Measurements from ENCODE around the gene KRT37.

The KRT37 gene

GRCh38 chr17:41421617-41422016 lies 2.8 kb downstream of the KRT37 start:
- no peak overlapping the region for H3K4me3 ChIP-seq (ENCODE audit: low read depth, low read length)
- no peak for TF ChIP-seq MAX (IDR thresholded peaks at IDR 0.05; ENCODE audit: low read depth, low read length)
- no peak for TF ChIP-seq MYC (IDR thresholded peaks at IDR 0.05; ENCODE audit: low read depth, low read length)
- TF ChIP-seq CTCF (IDR thresholded peaks at IDR 0.05; ENCODE audit: low read depth, low read length) = no peak
- no peak for DNase-seq (ENCODE audit: low read depth)

GRCh38 chr17:41421116-41421515 lies 3.3 kb downstream of the KRT37 start:
- TF ChIP-seq CTCF (IDR thresholded peaks at IDR 0.05; ENCODE audit: low read depth, low read length) (no peak), POLR2A (IDR thresholded peaks at IDR 0.05; ENCODE audit: extremely low read depth, insufficient read length) (no peak)
- no peak for DNase-seq (ENCODE audit: low read depth)
- no peak overlapping the region for H3K4me3 ChIP-seq (ENCODE audit: low read depth, low read length)

- H3K4me3 ChIP-seq (ENCODE audit: low read depth, low read length) = no peak overlapping the region
- no peak for DNase-seq (ENCODE audit: low read depth)
- TF ChIP-seq MAX (IDR thresholded peaks at IDR 0.05; ENCODE audit: low read depth, low read length) (no peak), CTCF (IDR thresholded peaks at IDR 0.05; ENCODE audit: low read depth, low read length) (no peak), POLR2A (IDR thresholded peaks at IDR 0.05; ENCODE audit: extremely low read depth, insufficient read length) (no peak)
Observed at GRCh38 chr17:41420134-41420533, 4.3 kb downstream of the KRT37 start.

GRCh38 chr17:41419716-41420115 lies 4.7 kb downstream of the KRT37 start:
- TF ChIP-seq CTCF (IDR thresholded peaks at IDR 0.05; ENCODE audit: low read depth, low read length) (no peak), MYC (IDR thresholded peaks at IDR 0.05; ENCODE audit: low read depth, low read length) (no peak), MAX (IDR thresholded peaks at IDR 0.05; ENCODE audit: low read depth, low read length) (no peak), POLR2A (IDR thresholded peaks at IDR 0.05; ENCODE audit: extremely low read depth, insufficient read length) (no peak)
- DNase-seq (ENCODE audit: low read depth) = no peak
- H3K4me3 ChIP-seq (ENCODE audit: low read depth, low read length) = no peak overlapping the region

- no peak for DNase-seq (ENCODE audit: low read depth)
- TF ChIP-seq MAX (IDR thresholded peaks at IDR 0.05; ENCODE audit: low read depth, low read length) (no peak), POLR2A (IDR thresholded peaks at IDR 0.05; ENCODE audit: extremely low read depth, insufficient read length) (no peak), MYC (IDR thresholded peaks at IDR 0.05; ENCODE audit: low read depth, low read length) (no peak), CTCF (IDR thresholded peaks at IDR 0.05; ENCODE audit: low read depth, low read length) (no peak)
- no peak overlapping the region for H3K4me3 ChIP-seq (ENCODE audit: low read depth, low read length)
Observed at GRCh38 chr17:41418116-41418860, 6.1 kb downstream of the KRT37 start.

- TF ChIP-seq MYC (IDR thresholded peaks at IDR 0.05; ENCODE audit: low read depth, low read length) = no peak
- TF ChIP-seq CTCF (IDR thresholded peaks at IDR 0.05; ENCODE audit: low read depth, low read length) = peak; percentile 54
- no peak for TF ChIP-seq POLR2A (IDR thresholded peaks at IDR 0.05; ENCODE audit: extremely low read depth, insufficient read length)
- no peak for TF ChIP-seq MAX (IDR thresholded peaks at IDR 0.05; ENCODE audit: low read depth, low read length)
- DNase-seq (ENCODE audit: low read depth) = peak; percentile 7
Observed at GRCh38 chr17:41417576-41418015, 6.8 kb downstream of the KRT37 start.

More at GRCh38 chr17:41417576-41418015, 6.8 kb downstream of the KRT37 start:
- H3K4me3 ChIP-seq (ENCODE audit: low read depth, low read length) = no peak overlapping the region
